Fibroblast of pulmonary artery (primary cell): ENCODE measurements around the gene MTHFS.
"Not testable (repeated sequence)": the region's sequence is repeated elsewhere in the genome, so short reads cannot be mapped to it uniquely, and the experiment has no call there.

Source experiments
- DNase-seq: peaks from one replicate; pipeline ENCODE4 v3.0.0-alpha.2; 2010; ENCODE audit warnings: low read depth
- H3K4me3 ChIP-seq: replicated peaks from 2 replicates; pipeline ENCODE4 v1.5.1; 2011; ENCODE audit warnings: low read depth, mild to moderate bottlenecking, control low read depth, low read length, moderate library complexity
- TF ChIP-seq, protein P1 (sequence below): IDR thresholded peaks from 2 replicates; pipeline ENCODE4 v1.5.1; 2011; ENCODE audit warnings: mild to moderate bottlenecking, control low read depth, low read length, inconsistent platforms; ENCODE audit errors: missing control alignments

The MTHFS gene

DNA sequence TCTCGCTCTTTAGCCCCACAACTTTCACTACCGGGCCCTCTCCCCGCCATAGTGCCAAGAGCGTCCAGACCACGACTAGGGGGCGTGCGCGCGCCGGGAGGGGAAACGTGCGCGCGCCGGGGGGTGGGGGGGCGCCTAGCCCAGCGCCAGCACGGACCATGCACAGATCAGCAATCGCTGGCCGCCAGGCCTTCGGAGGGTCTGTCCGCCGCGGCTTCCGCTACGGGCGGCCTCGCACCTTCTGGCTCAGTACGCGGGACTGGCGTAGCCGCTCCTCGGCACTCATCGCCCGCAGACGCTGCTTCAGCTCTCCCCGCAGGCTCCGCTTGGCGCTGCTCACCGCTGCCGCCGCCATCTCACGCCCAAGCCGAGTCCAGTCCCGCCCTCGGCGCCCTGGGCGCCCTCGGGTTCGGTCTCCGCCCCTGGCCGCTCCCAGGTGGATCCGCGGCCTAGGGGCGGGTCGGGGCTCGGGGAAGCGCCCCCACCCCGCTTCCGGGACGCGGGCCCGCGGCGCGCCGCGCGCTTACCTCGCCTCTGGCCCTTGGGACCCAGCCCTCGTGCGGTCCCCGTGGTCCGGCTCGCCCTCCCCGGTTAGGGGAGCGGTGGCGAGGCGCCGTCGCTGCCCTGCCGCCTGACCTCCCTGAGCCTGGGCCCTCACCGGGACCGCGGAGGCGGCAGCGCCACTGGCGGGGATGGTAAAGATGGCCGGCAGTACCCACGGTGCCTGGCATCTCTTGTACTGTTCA lies at the start of gene MTHFS:
Gene MTHFS (minus strand): TSS at position 381 of the 746 bp plus-strand sequence. CDS start 26 bp downstream, at position 355.
- DNase-seq = peak; percentile 67
- TF ChIP-seq, protein P1, sequence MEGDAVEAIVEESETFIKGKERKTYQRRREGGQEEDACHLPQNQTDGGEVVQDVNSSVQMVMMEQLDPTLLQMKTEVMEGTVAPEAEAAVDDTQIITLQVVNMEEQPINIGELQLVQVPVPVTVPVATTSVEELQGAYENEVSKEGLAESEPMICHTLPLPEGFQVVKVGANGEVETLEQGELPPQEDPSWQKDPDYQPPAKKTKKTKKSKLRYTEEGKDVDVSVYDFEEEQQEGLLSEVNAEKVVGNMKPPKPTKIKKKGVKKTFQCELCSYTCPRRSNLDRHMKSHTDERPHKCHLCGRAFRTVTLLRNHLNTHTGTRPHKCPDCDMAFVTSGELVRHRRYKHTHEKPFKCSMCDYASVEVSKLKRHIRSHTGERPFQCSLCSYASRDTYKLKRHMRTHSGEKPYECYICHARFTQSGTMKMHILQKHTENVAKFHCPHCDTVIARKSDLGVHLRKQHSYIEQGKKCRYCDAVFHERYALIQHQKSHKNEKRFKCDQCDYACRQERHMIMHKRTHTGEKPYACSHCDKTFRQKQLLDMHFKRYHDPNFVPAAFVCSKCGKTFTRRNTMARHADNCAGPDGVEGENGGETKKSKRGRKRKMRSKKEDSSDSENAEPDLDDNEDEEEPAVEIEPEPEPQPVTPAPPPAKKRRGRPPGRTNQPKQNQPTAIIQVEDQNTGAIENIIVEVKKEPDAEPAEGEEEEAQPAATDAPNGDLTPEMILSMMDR = peak; percentile 32
- H3K4me3 ChIP-seq = peak within 1 kb of the TSS; percentile 71

DNA sequence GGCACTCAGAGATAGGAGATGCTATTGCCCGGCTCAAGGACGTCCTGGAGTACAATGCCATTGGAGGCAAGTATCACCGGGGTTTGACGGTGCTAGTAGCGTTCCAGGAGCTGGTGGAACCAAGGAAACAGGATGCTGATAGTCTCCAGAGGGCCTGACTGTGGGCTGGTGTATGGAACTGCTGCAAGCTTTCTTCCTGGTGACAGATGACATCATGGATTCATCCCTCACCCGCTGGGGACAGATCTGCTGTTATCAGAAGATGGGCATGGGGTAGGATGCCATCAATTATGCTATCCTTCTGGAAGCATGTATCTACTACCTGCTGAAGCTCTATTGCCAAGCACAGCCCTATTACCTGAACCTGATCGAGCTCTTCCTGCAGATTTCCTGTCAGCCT lies 47.8 kb upstream of the MTHFS start:
- no peak for DNase-seq
- TF ChIP-seq, protein P1 = no peak
- H3K4me3 ChIP-seq = no peak overlapping the region

DNA sequence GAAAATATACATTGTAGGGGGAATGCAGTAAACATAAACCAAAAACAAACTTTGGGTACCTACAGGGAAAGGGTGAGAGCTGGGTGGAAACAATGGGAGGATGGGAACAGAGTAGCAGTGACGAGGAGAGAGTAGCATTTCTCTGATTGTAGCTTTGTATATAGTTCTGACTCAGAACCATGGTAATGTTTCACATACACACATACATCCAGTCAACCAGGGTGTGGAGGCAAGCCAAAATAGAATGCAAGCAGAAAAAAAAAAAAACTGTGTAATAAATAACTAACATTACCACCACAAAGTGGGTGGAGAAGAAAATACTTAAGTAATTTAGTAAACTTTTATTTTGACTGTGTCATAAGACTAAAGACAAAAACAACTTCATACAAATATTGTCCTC lies 47.0 kb upstream of the MTHFS start:
- peak; percentile 22 for DNase-seq

DNA sequence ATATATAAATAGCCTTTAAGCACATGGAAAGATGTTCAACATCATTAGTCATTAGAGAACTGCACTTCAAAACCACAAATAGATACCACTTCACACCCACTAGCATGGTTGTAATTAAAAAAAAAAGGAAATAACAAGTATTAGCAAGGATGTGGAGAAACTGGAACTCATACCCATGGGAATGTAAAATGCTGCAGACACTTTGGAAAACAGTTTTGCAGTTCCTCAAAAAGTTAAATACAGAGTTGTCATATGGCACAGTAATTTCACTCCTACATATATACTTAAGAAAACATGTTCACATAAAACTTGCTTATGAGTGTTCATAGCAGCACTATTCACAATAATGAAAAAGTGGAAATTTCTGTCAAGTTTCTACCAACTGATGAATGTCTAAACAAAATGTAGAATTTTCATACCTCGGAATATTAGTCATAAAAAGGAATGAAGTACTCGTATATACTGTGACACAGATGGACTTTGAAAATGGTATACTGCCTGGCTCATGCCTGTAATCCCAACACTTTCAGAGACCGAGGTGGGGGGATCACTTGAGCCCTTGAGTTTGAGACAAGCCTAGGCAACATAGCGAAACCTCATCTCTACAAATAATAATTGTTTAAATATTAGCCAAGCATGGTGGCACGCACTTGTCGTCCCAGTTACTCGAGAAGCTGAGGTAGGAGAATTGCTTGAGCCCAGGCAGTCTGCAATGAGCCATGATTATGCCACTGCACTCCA lies 46.1 kb upstream of the MTHFS start:
- no peak overlapping the region for H3K4me3 ChIP-seq
- DNase-seq = no peak
- TF ChIP-seq, protein P1 = no peak

More for the DNA sequence above, 47.0 kb upstream of the MTHFS start:
- TF ChIP-seq, protein P1 = no peak
- H3K4me3 ChIP-seq = no peak overlapping the region

DNA sequence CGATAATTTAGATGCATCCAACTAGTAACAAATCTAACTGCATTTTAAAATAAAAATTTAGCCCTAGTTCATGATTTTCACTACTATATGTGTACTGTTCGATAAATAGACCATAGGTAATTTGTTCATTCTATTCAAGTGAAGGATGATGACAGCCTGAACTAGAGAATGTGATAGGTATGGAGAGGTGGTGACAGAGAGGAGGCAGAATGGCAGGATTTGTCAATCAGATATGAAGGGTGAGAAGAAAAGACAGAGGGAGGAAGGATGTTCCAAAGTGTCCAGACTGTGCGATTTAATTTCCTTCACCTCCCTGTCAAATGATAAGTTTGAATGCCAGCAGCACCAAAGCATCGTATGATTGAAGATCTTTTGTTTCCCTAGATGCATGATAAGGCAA lies 42.6 kb upstream of the MTHFS start:
- TF ChIP-seq, protein P1 = no peak
- H3K4me3 ChIP-seq = no peak overlapping the region
- no peak for DNase-seq

DNA sequence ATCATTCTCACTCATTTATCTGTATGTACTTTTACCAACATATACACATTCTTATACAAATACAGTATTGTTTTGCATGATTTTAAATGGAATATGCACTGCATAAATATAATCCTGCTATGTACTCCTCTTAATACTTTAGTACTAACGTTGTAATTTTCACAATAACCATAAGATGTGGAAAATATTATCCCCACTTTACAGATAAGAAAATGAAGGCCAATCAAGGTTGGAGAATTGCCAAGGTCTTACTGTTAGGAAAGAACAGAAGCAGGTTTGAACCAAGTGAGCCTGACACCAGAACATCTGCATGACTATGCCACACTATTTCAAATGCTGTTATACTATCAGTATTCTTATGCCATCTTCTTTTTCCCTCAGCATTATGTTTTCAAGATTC lies 41.3 kb upstream of the MTHFS start:
- TF ChIP-seq, protein P1 = no peak
- H3K4me3 ChIP-seq = no peak overlapping the region
- no peak for DNase-seq

DNA sequence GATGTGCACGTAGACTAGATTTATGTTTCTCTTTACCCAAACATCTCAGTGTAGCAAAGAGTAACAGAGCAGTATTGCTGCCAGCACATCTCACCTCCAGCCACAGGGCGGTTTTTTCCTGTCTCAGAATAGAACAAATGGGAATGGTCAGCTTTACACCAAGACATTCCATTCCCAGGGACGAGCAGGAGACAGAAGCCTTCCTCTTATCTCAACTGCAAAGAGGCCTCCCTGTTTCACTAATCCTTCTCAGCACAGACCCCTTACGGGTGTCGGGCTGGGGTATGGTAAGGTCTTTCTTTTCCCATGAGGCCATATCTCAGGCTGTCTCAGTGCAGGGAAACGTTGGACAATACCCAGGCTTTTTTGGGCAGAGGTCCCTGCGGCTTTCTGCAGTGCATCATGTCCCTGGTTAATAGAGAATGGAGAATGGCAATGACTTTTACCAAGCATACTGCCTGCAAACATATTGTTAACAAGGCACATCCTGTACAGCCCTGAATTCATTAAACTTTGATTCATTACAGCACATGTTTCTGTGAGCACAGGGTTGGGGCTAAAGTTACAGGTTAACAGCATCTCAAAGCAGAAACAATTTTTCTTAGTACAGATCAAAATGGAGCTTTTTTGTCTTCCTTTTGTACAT lies 38.9 kb upstream of the MTHFS start:
- not testable (repeated sequence) for H3K4me3 ChIP-seq, DNase-seq
